NOMO-1 treated with dmso at 0.1 percent for 144 hours (cell line): ENCODE measurements around the gene CD300LD.
"Not testable (repeated sequence)": the region's sequence is repeated elsewhere in the genome, so short reads cannot be mapped to it uniquely, and the experiment has no call there.

Experiments
- DNase-seq: peaks from one replicate; lab custom pipeline; 2025; ENCODE audit not compliant: unreplicated experiment; lab: John Stamatoyannopoulos, UW

Gene CD300LD

DNA sequence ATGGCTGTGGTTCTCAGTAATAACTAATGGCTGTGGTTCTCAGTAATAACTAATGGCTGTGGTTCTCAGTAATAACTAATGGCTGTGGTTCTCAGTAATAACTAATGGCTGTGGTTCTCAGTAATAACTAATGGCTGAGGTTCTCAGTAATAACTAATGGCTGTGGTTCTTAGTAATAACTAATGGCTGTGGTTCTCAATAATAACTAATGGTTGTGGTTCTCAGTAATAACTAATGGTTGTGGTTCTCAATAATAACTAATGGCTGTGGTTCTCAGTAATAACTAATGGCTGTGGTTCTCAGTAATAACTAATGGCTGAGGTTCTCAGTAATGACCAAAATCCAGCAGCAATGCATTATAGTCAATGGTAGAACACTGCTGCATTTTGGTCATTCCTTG, 18.4 kb downstream of the CD300LD start:
- not testable (repeated sequence) for DNase-seq

DNA sequence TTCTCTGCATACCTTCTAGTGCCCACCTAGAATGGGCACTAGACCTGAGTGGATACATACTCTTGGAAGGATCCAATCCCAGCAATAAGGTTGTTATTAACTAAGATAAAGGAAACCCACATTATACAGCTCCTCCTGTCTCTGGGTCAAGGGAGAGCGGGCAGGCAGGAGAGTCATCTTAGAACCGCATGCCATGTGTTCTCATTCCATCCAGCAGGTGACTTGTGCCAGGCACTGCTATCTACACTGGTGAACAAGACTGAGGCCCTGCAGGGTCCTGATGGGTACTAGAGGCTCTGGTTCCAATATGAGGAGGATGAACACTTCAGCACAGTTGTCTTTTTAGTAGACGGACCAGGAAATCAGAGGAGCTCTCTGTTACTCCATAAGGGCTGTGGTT, 18.9 kb downstream of the CD300LD start:
- DNase-seq, result no peak

DNA sequence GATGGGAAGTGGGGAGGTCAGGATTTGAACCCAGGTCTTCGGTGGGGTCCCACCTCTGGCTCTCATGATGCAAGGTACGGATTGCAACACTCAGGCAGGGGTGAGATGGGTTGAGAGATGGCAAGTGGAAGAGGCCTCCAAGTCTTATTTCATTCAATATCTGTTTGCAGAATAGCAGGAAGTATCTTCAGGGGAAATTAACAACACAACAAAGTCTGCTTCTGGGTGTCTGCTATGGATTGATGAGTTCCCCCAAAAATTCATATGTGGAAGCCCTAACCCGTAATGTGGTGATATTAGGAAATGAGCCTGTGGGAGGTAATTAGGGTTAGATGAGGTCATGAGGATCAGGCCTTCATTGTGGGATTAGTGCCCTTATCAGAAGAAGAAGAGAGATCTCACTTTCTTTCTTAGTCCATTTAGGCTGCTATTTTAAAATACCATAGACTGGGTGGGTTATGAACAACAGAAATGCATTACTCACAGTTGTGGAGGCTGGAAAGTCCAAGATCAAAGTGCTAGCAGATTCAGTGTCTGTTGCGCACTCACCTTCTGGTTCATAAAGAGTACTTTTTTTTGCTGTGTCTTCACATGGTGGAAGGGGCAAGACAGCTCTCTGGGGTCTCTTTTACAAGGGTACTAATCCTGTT, 20.3 kb downstream of the CD300LD start:
- DNase-seq, result no peak

DNA sequence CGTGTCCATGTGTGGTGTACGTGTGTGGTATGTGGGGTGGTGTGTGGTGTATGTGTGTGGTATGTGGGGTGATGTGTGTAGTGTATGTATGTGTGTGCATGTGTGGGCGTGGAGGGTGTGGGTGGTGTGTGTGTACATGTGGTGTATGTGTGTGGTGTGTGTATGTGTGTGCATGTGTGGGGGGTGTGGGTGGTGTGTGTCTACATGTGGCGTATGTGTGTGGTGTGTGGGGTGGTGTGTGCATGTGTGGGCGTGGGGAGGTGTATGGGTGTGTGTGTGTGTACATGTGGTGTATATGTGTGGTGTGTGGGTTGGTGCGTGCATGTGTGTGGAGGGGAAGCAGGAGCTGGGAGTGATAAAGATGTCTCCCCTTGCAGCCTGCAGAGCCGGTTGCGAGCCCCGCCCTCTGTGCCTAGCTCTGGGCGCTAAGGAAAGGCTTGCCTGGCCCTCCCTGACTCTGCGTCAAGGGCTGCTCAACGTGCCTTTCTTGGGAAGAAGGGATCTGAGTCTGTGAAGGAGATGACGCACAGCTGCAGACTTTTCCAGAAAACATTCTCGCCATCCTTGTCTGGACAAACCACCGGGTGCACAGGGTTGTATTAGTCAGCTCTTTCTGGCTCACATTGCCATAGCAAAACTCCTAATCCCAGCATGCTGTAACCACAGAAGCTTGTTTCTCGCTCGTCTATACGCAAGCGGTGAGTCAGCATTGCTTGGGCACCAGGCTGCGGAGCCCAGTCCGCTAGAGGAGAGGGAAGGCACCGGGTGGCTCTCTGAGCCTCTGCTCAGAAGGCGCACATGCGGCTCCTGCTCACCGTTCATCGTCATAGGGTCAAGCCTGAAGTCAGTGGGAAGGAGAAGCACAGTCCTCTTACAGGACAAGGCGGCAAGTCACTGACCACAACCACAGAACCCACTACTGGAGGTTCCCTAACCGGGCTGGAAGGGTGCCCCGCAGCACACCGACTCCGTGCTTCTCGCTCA, 22.8 kb downstream of the CD300LD start:
- peak; percentile 84 for DNase-seq

DNA sequence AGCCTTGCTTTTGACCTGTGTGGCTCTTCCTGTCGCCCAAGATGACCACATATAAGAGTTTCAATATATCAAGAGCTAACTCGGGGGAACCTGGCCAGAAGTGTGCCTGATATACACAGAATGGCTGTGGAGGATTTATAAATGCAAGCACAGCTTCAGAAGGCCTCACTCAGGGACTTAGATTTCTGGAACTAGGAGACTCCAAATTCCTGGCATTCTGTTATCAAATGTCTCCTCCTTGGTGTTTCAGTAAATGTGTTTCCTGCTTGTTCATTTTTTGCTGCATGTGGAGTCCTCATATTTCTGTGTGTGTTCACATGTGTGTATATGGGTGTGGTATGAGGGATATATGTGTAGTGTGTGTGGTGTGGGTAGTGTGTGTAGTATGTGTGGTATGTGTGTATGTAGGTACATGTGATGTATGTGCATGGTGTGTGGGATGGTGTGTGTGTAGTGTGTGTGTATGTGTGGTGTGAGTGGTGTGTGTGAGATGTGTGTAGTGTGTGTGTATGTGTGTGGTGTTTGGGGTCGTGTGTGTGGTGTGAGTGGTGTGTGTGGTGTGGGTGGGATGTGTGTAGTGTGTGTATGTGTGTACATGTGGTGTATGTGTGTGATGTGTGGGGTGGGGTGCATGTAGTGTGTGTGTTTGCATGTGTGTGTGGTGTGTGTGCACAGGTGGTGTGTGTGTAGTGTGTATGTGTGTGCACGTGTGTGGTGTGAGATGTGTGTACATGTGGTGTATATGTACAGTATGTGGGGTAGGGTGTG, 23.8 kb downstream of the CD300LD start:
- DNase-seq, result no peak

DNA sequence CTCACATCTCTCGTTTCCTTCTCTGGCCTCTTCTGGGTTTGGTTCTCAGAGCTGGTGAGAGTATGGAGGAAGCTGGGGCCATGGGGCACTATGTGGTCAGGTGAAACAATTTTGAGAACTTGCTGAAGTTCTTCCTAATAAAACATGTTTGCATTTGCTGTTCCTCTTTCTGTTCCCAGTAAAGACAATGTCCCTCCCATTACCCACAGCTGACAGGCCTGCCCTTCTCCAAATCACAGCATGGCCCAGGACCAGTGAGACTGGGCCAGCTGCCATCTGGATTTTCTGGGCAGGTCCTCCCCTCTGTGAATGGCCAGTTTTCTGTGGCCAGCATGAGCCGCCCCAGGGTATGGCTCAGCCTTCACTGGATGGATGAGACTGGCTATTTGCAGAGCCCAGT, 24.7 kb downstream of the CD300LD start, which contains the start of gene CD300H:
CD300H (minus strand) TSS at position 113 of the 400 bp plus-strand sequence.
- DNase-seq, result peak; percentile 66

DNA sequence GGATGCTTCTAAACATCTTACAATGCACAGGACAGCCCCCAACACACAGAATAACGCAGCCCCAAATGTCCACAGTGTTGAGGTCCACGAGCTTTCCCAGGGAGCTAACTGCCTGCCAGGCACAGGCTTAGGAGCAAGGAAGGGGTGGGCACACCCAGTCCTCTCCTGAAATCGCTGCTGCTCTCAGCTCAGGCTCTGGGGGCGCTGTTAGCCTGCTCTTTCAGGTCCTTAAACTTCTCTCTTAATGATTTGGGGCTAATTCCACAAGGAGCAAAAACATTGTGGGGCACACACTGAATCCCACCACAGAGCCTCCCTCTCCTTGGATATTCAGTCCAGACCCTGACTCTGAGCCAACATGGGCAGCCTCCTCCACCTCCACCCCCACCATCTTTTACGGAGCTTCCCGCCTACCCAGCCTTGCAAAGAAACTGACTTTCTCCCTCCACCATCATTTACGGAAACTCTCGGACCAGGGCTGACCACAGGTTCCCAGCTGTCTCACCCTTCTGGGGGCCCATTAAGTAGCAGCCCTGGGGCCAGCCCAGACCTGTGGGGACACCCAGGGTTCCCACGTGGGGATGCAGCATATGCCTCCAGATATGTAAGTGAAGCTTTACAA, 25.8 kb downstream of the CD300LD start:
- no peak for DNase-seq

DNA sequence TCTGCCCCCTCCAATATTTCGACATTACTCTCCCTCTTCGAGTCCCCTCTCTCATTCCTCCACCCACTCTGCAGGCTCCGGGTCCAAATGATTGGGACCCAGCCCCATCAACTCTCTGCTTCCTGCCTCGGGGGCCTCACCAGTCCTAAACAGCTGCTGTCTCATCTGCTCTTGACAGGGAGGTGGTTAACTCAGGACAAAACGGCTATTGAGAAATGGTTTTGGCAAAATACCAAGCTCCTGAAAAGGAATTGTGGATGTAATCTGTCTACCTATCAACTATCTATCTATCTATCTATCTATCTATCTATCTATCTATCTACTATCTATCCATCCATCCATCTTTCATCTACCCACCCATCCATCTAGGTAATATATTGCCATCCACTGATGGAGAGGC, 27.0 kb downstream of the CD300LD start:
- DNase-seq, result no peak

DNA sequence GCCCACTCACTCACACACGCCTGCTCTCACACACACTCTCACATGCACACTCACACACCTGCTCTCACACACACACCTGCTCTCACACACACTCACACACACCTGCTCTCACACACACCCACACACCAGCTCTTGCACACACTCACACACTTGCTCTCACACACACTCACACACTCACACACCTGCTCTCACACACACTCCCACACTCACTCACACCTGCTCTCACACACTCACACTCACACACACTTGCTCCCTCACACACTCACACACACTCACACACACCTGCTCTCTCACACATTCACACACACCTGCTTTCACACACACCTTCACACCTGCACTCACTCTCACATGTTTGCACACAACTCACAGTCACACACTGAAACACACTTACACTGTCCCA, 28.7 kb downstream of the CD300LD start:
- DNase-seq, result no peak

DNA sequence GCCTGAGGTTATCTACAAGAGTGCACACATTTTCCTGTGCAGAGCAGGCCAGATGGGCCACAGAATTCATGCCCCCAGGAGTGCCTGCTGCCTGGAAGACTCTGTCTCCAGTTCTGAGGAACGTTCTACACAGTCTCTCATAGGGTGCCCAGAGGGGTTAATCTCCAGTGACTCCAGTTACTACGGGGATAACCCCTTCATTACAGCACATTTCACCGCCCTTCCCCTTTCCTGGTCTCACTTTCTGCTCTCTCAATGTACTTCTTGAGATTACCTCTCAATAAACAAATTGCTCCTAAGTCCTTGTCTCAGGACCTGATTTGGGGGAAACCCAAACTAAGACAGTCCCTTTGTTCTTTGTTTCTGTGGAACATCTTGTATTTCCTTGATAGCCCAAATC, 30.5 kb downstream of the CD300LD start:
- no peak for DNase-seq

DNA sequence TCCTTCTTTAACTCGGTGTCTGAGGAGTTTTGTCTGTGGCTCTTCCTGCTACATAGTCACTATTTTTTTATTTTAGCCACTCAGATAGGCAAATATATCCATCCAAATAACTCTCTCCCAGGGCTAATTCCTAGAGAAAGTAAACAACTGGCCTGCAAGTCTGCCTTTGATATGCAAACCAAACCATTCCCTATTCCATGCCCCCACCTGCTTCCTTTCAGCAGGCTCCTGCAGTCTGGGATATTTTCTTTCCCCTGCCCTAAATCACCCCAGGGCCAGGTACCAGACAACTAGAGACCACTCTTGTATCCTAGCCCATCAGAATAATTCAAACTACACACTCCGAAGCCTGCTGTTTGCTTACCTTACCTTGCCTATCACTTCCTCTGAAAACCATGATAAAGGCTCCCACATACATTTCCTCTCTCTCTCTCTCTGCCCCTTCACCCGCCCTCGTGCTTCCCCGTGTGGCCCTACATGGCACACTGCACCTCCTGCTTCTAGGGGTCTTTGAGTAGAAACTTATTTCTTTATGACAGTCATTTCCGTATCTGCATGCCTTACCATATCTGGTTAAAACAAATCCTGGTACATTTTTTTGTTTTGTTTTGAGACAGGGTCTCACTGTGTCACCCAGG, 33.1 kb downstream of the CD300LD start:
- no peak for DNase-seq

DNA sequence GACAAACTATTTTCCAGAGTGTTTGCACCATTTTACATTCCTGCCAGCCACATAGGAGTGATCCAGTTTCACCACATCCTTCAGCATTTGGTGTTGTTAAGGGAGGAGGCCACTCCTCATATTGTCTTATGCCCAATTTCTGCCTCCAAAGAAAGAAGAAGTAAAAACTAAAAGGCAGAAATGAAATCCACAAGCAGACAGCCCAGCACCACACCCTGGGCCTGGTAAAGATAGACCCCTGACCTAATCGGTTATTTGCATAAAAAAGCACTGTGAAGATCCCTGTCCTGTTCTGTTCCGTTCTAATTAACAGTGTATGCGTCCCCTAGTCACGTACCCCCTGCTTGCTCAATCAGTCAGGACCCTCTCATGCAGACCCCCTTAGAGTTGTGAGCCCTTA, 33.7 kb downstream of the CD300LD start:
- not testable (repeated sequence) for DNase-seq

DNA sequence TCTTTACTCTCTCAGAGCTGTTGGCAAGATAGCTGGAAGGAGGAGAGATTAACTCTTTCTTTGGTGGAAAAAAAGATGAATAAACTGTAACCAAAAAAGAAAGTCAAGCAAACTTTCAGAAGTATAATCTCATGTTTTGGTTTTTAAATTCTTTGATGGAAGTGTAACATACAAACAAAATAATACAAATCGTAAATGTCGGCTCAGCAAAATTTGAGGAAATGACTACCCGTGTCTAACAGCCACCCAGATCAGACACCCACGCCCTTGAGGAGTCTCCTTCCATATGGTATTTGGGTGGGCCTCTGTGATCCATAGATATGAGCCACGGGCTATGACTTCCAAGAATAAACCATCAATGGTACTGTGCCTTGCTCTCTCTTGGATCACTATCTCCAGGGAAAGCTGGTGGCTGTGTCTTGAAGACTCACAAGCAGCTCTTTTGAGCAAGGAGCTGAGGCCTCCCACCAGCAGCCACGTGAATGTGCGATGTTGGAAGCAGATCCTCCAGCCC, 36.6 kb downstream of the CD300LD start:
- DNase-seq, result no peak

DNA sequence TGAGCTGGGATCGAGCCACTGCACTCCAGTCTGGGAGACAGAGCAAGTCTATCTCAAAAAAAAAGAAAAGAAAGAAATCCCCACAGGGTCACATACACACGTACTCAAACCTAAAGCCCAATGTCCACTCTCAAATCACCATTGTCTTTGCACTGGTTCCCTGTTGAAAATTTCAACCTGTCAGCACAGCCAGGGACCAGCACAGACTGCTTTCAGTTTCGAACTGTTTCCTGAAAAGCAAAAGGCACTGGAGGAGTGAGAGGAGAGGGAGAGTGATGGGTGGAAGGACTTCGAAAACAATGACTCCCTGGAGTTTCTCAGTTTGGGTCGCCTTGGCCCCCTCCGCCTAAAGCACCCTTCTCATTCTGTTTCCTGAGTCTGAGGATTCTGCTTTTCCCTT, 37.2 kb downstream of the CD300LD start:
- no peak for DNase-seq

DNA sequence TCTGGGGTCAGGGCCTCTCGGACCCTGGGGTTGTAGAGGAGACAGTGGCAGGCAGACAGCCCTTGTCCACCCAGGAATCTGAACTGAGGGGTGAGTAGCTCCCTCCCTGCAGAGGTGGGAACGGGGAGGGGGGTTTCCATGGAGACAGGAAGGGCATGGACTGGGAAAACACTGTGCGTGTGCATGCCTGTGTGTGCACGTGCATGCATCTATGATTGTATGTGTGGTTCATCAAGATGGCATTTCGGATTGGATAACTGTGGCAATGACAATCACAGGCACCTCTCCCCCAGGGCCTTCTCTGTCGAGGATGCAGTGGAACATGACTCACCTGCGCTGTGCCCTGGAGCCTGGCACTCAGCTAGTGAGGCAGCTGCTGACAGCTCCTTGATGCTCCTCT, 40.0 kb downstream of the CD300LD start:
- DNase-seq, result no peak

DNA sequence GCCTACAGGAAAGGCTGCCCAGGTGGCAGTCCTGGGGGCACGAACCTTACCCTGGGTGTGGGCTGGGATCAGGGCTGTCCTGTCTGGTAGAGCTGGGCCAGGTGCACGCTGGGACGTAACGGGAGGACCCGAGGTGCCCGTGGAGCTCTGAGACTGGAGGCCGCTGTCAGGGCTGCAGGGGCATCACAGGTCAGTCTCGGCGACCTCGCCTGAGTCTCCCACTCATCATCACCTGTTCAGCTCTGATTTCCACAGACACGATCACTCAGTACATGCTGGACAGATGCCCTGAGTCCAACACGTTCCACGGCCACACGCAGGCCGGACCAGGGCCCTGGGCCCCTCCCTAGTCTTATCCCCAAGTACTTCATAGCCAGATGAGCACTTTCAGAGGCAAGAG, 41.5 kb downstream of the CD300LD start:
- DNase-seq, result no peak

DNA sequence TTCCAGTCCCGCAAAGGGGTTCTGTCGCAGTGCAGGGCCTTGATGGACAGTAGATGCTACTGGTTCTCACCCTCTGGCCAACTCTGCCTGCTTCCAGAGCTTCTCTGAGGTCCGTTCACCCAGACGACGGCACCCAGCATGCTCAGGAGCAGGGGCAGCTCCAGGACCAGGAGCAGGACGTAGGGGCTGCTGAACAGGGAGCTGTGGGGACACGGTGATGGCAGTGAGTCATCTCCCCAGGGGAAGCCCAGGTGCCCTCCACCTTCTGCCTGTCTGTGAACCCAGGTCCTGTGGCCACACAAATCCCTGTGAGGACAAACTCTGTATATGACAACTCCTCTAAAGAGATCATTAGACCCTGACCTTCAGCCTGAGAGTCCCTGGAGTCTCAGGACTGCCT, 42.7 kb downstream of the CD300LD start:
- DNase-seq, result no peak

DNA sequence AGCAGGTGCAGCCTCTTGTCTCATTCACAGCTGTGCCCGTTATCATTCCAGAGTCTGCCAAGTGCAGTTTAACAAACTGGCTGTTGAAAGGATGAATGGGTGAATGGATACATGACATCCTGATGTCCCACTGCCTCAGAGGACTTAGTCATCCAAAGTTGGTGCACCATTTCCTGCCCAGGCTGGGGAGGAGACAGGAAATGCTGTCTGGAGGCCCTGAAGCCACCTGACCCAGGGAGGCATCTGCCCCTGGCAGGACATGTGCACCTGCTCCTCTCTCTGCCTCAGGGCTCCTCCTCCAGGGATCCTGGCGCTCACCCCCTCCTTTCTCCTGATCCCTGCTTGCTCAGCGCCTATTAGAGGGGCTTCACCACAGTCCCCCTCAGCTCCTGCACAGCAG, 44.3 kb downstream of the CD300LD start:
- DNase-seq, result peak; percentile 15

DNA sequence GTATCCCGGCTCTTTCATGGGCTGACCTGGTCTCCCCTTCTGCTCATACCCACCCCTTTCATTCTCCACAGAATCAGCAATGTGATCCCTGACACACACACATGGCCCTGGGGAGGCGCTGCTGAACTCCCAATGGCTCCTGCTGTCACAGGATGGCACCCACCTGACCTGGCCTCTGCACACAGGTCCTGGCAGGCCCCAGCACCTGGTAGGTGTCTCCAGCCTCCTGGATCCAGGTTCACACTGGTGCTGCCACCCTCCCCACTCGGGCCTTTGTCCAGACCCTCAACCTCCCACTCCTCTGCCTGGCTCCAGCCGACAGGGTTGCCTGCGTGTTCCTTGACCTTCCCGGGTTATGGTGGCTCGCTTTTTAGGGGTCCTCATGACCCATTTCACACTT, 44.8 kb downstream of the CD300LD start:
- DNase-seq, result no peak

DNA sequence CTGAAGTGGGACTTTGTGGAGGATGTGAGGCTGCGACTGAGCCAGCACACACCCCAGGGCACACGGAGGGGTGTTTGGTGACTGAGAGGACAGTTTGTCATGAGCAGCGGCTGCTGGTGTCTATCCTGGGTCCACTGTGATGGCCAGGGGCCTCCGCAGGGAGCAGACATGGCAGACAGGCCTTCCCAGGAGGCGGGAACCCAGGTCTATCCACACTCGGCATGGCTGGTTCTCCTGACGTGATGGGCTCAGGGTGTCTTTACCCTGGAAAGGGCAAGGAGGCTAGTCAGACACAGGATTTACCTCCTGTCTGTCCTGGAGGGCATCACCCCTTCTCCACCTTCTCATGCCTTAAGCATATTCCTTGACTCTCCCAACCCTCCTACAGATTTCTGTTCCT, 45.5 kb downstream of the CD300LD start:
- DNase-seq, result no peak
